ENCODE data around the gene CTBP2. TPM values are rescaled to one million over a fixed set of nuclear protein-coding genes. Genes with fewer than 3 reads are reported as not detected.

CTBP2 gene
- polyA plus RNA-seq, 1 donor (not counting 4 experiments of a cell fraction or from before 2014, with no cell fraction given): 76.0 TPM

DNA sequence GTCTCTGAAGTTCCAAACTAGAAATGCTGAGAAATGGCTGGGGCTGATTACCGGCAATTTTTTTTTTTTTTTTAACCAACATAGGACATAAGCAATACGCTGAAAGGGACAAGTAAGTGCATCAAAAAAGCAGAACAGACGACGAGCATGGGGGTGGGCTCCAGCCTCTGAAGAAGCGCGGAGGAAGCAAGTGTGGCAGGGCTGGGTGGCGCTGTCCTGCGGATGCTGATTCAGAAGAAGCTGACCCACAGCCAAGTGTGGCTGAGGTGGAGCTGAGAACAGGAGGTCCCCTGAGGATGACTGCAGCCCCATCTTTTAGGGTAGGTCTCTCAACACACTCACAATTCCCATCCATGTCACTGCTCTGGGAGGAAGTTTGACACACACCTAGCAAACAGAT is 65.6 kb downstream of the CTBP2 start:
- no peak overlapping the region for H3K4me3 ChIP-seq (ENCODE audit: control insufficient read depth in 2 of 3, extremely low read depth in 1 of 3, insufficient read depth in 2 of 3, low read depth in 1 of 3, low read length in 3 of 3)
- H3K79me2 ChIP-seq (ENCODE audit: control insufficient read depth, insufficient read depth, low read length): peaks cover 96% of the 10 kb centered on the region
- H3K27ac ChIP-seq (ENCODE audit: control insufficient read depth, insufficient read depth, low read length): no peak overlapping the region
- peaks cover 23 to 27% of the 10 kb centered on the region in 2 experiments for H3K36me3 ChIP-seq (ENCODE audit: control insufficient read depth in 2 of 2, extremely low read depth in 1 of 2, insufficient read depth in 2 of 2, low read length in 2 of 2)
- TF ChIP-seq CTCF (optimal IDR thresholded peaks at IDR 0.05 in 1 of 3, IDR thresholded peaks at IDR 0.05 in 1 of 3, conservative IDR thresholded peaks at IDR 0.05 in 1 of 3; ENCODE audit: extremely low read depth in 1 of 3, insufficient read depth in 2 of 3, low read length in 3 of 3): no peak
- TF ChIP-seq EZH2 (IDR thresholded peaks at IDR 0.05; ENCODE audit: low read length): no peak
- DNase-seq (ENCODE audit: low read depth, low spot score) (no peak), FAIRE-seq (no peak)
- H3K4me1 ChIP-seq (ENCODE audit: control insufficient read depth, extremely low read depth, insufficient read depth, low read length): no peaks in the 10 kb centered on the region
- dilution Hi-C loops (cut with MboI; ENCODE audit: extremely low pct_ligation_motif_present, low sequenced_read_pairs): no loop called here
- H3K9ac ChIP-seq (ENCODE audit: control insufficient read depth, extremely low read depth, insufficient read depth, low read length): no peak overlapping the region
- H3K27me3 ChIP-seq (ENCODE audit: control insufficient read depth, extremely low read depth, insufficient read depth, low read length): no peaks in the 10 kb centered on the region
- H3K9me1 ChIP-seq (ENCODE audit: control insufficient read depth, extremely low read depth, insufficient read depth, low read length): peaks cover 3% of the 10 kb centered on the region
- H3K4me2 ChIP-seq (ENCODE audit: control insufficient read depth, extremely low read depth, insufficient read depth, low read depth, low read length): no peak overlapping the region
- no peaks in the 10 kb centered on the region for H3K9me3 ChIP-seq (ENCODE audit: control insufficient read depth, low read depth, low read length)
- H2AFZ ChIP-seq (ENCODE audit: control insufficient read depth, low read length): no peak overlapping the region
- peaks cover 38% of the 10 kb centered on the region for H4K20me1 ChIP-seq (ENCODE audit: control insufficient read depth, extremely low read depth, insufficient read depth, low read length)

GRCh38 chr10:125093974-125094705 is 66.2 kb downstream of the CTBP2 start:
- no peak for DNase-seq (ENCODE audit: low read depth, low spot score)
- no peaks in the 10 kb centered on the region for H3K9me3 ChIP-seq (ENCODE audit: control insufficient read depth, low read depth, low read length)
- FAIRE-seq: no peak
- H3K4me3 ChIP-seq (ENCODE audit: control insufficient read depth in 2 of 3, extremely low read depth in 1 of 3, insufficient read depth in 2 of 3, low read depth in 1 of 3, low read length in 3 of 3): no peak overlapping the region
- dilution Hi-C loops (cut with MboI; ENCODE audit: extremely low pct_ligation_motif_present, low sequenced_read_pairs): no loop called here
- H3K79me2 ChIP-seq (ENCODE audit: control insufficient read depth, insufficient read depth, low read length): peaks cover 96% of the 10 kb centered on the region
- H3K36me3 ChIP-seq (ENCODE audit: control insufficient read depth in 2 of 2, extremely low read depth in 1 of 2, insufficient read depth in 2 of 2, low read length in 2 of 2): peaks cover 23 to 26% of the 10 kb centered on the region in 2 experiments
- H3K27me3 ChIP-seq (ENCODE audit: control insufficient read depth, extremely low read depth, insufficient read depth, low read length): no peaks in the 10 kb centered on the region
- H3K4me1 ChIP-seq (ENCODE audit: control insufficient read depth, extremely low read depth, insufficient read depth, low read length): no peaks in the 10 kb centered on the region
- TF ChIP-seq CTCF (optimal IDR thresholded peaks at IDR 0.05 in 1 of 3, IDR thresholded peaks at IDR 0.05 in 1 of 3, conservative IDR thresholded peaks at IDR 0.05 in 1 of 3; ENCODE audit: extremely low read depth in 1 of 3, insufficient read depth in 2 of 3, low read length in 3 of 3): no peak
- TF ChIP-seq EZH2 (IDR thresholded peaks at IDR 0.05; ENCODE audit: low read length): no peak
- H3K27ac ChIP-seq (ENCODE audit: control insufficient read depth, insufficient read depth, low read length): no peak overlapping the region
- H3K9me1 ChIP-seq (ENCODE audit: control insufficient read depth, extremely low read depth, insufficient read depth, low read length): peaks cover 3% of the 10 kb centered on the region
- H2AFZ ChIP-seq (ENCODE audit: control insufficient read depth, low read length): no peak overlapping the region
- peaks cover 42% of the 10 kb centered on the region for H4K20me1 ChIP-seq (ENCODE audit: control insufficient read depth, extremely low read depth, insufficient read depth, low read length)
- no peak overlapping the region for H3K9ac ChIP-seq (ENCODE audit: control insufficient read depth, extremely low read depth, insufficient read depth, low read length)
- H3K4me2 ChIP-seq (ENCODE audit: control insufficient read depth, extremely low read depth, insufficient read depth, low read depth, low read length): no peak overlapping the region

Measured in keratinocyte (primary cell).